Measurements from ENCODE around the gene ATXN7L1. TPM values are rescaled to one million over a fixed set of nuclear protein-coding genes. Genes with fewer than 3 reads are reported as not detected.

Gene ATXN7L1
- total RNA-seq, 3 donors from 2014 or later (not counting 1 experiment from before 2014, with no cell fraction given): 37.5 to 48.6 (median 47.9) TPM

DNA sequence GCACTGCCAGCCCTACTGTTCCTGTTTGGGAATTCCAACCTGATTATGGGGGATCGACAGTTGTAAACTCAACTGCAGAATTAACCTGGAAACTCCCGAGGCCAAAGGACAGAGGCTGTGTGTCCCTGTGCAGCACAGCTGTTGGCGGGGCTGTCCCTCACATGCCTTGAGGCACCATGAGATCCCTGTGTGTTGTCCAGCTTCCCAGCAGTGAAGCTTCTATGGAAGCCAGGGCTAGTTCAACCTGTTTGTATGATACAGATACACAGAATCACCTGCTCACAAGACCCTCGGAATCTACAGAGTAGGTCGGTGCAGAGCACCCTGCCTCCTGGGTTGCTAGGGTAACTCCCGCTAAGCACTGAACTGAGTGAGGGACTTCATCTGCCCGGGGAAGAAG lies 234.1 kb downstream of the ATXN7L1 start:
- DNase-seq (no peak), ATAC-seq (no peak)
- Mint-ChIP-seq H3K36me3 (peaks cover 9% of the 10 kb centered on the region), H3K4me3 (no peak overlapping the region), H3K9me3 (no peaks in the 10 kb centered on the region), H3K4me1 (no peaks in the 10 kb centered on the region), H3K27me3 (ENCODE audit: low read depth in 2 of 2) (no peaks in the 10 kb centered on the region), H3K27ac (no peak overlapping the region)
- no peaks in the 10 kb centered on the region for H3K9me3 ChIP-seq (ENCODE audit: control insufficient read depth, insufficient read depth, low read length)
- H3K27me3 ChIP-seq (ENCODE audit: control insufficient read depth, insufficient read depth, low read length): no peaks in the 10 kb centered on the region
- no peaks in the 10 kb centered on the region for H3K4me1 ChIP-seq (ENCODE audit: control insufficient read depth, insufficient read depth, low read length)
- no peak overlapping the region for H3K27ac ChIP-seq (ENCODE audit: low read length)
- peaks cover 36% of the 10 kb centered on the region for H3K36me3 ChIP-seq (ENCODE audit: control insufficient read depth, insufficient read depth, low read length)
- WGBS (ENCODE audit: insufficient coverage): 96% methylated on average over 7 of the region's 7 CpGs
- intact Hi-C loops (cut with micrococcal nuclease): no loop called here
- TF ChIP-seq CTCF (IDR thresholded peaks at IDR 0.05): no peak
- no peak overlapping the region for H3K4me3 ChIP-seq (ENCODE audit: low read length)

- peaks cover 47% of the 10 kb centered on the region for H3K36me3 ChIP-seq (ENCODE audit: control insufficient read depth, insufficient read depth, low read length)
- no peaks in the 10 kb centered on the region for H3K9me3 Mint-ChIP-seq
- no peaks in the 10 kb centered on the region for H3K4me1 Mint-ChIP-seq
- no peak overlapping the region for H3K27ac Mint-ChIP-seq
- DNase-seq (no peak), ATAC-seq (no peak)
- no peaks in the 10 kb centered on the region for H3K4me1 ChIP-seq (ENCODE audit: control insufficient read depth, insufficient read depth, low read length)
- no peak for TF ChIP-seq CTCF (IDR thresholded peaks at IDR 0.05)
- 92% methylated on average over 15 of the region's 16 CpGs for WGBS (ENCODE audit: insufficient coverage)
- H3K36me3 Mint-ChIP-seq: peaks cover 9% of the 10 kb centered on the region
- H3K4me3 Mint-ChIP-seq: no peak overlapping the region
- H3K27me3 ChIP-seq (ENCODE audit: control insufficient read depth, insufficient read depth, low read length): no peaks in the 10 kb centered on the region
- intact Hi-C loops (cut with micrococcal nuclease): no loop called here
- no peak overlapping the region for H3K27ac ChIP-seq (ENCODE audit: low read length)
- H3K9me3 ChIP-seq (ENCODE audit: control insufficient read depth, insufficient read depth, low read length): no peaks in the 10 kb centered on the region
- no peaks in the 10 kb centered on the region for H3K27me3 Mint-ChIP-seq (ENCODE audit: low read depth in 2 of 2)
- H3K4me3 ChIP-seq (ENCODE audit: low read length): no peak overlapping the region
These were observed 235.2 kb downstream of the ATXN7L1 start for GRCh38 chr7:105640956-105641810.

DNA sequence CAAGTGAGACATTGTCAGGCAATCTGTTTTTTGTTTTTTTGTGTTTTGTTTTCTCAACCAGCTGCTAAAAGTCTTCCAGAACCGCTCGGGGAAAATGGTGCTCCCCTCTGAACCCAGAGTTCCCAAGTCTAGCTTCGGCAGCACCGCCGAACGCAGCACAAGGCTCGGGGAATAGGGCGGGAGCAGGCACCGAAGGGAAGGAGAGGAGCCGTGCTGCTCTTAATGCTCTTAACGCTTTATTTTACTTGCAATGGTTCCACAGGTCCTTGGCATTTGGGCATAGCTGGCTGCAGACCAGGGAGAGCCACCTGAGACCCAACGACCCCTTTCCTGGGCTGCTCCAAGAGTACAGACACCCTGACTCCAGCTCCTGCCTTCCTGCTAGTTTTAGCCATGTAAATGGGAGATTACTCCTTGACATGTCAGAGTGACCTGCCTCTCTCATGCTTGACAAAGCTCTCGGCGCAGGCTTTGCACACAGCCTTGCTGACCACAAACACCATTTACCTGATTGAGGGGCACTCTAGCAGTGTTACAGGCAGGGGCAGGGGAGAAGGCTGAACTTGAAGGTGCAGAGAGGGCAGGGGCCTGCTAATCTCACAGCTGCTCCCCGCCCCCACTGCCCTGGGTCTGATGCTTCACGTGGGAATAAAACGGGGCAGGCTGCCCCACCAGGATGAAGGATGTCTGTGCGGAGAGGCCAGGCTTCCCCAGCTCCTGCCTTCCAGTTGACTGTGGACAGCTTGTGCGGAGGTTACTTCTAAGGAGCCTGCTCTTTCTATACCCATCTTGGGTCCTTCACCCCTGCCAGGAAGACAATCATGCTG lies 236.5 kb downstream of the ATXN7L1 start:
- no peak for DNase-seq
- no peak for ATAC-seq
- intact Hi-C loops (cut with micrococcal nuclease): no loop called here
- 97% methylated on average over 19 of the region's 19 CpGs for WGBS (ENCODE audit: insufficient coverage)
- no peak overlapping the region for H3K27ac Mint-ChIP-seq
- Histone ChIP-seq H3K27ac (ENCODE audit: low read length) (no peak overlapping the region), H3K36me3 (ENCODE audit: control insufficient read depth, insufficient read depth, low read length) (peaks cover 55% of the 10 kb centered on the region), H3K4me1 (ENCODE audit: control insufficient read depth, insufficient read depth, low read length) (no peaks in the 10 kb centered on the region), H3K4me3 (ENCODE audit: low read length) (no peak overlapping the region), H3K27me3 (ENCODE audit: control insufficient read depth, insufficient read depth, low read length) (no peaks in the 10 kb centered on the region), H3K9me3 (ENCODE audit: control insufficient read depth, insufficient read depth, low read length) (no peaks in the 10 kb centered on the region)
- H3K27me3 Mint-ChIP-seq (ENCODE audit: low read depth in 2 of 2): no peaks in the 10 kb centered on the region
- no peaks in the 10 kb centered on the region for H3K9me3 Mint-ChIP-seq
- no peaks in the 10 kb centered on the region for H3K4me1 Mint-ChIP-seq
- no peak overlapping the region for H3K4me3 Mint-ChIP-seq
- no peak for TF ChIP-seq CTCF (IDR thresholded peaks at IDR 0.05)
- H3K36me3 Mint-ChIP-seq: peaks cover 9% of the 10 kb centered on the region

Measured in natural killer cell (primary cell).